Measurements from ENCODE around the gene AGTR1. TPM values are rescaled to one million over a fixed set of nuclear protein-coding genes. Genes with fewer than 3 reads are reported as not detected.

The AGTR1 gene
- polyA plus RNA-seq, 1 experiment, result 0.35 TPM

DNA sequence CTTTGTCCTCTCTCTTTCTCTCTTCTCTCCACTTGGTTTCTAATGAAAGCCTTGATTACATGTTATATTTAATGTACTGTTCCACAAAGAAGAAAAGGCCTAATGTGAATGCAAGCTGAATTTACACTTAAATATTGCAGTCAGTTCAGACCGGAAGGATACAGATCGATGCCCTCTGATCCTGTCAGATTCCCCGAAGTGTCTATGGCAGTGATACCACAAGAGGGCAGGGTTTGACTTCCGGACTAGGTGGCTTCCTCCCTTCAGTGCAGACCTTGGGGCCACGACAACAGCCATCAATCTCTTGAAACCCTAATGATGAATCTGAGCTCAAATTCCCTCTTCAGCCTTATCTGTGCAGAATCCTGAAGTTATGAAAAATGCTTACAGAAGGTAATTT, 29.5 kb downstream of the AGTR1 start:
- POLR2A ChIA-PET, result no interaction called here
- H3K9me3 ChIP-seq (ENCODE audit: control insufficient read depth, insufficient read depth, low read length), result no peaks in the 10 kb centered on the region
- no peak for DNase-seq (ENCODE audit: low read depth, low spot score)

GRCh38 chr3:148728753-148729152, 31.1 kb downstream of the AGTR1 start:
- CTCF ChIA-PET, result no interaction called here
- POLR2A ChIA-PET, result no interaction called here
- Histone ChIP-seq H3K27me3 (ENCODE audit: control insufficient read depth, insufficient read depth, low read length) (no peaks in the 10 kb centered on the region), H3K27ac (ENCODE audit: low read depth, low read length) (no peak overlapping the region), H3K4me3 (ENCODE audit: low read depth, low read length) (no peak overlapping the region), H3K9me3 (ENCODE audit: control insufficient read depth, insufficient read depth, low read length) (no peaks in the 10 kb centered on the region)
- no peak for DNase-seq (ENCODE audit: low read depth, low spot score)
- TF ChIP-seq, protein P1, sequence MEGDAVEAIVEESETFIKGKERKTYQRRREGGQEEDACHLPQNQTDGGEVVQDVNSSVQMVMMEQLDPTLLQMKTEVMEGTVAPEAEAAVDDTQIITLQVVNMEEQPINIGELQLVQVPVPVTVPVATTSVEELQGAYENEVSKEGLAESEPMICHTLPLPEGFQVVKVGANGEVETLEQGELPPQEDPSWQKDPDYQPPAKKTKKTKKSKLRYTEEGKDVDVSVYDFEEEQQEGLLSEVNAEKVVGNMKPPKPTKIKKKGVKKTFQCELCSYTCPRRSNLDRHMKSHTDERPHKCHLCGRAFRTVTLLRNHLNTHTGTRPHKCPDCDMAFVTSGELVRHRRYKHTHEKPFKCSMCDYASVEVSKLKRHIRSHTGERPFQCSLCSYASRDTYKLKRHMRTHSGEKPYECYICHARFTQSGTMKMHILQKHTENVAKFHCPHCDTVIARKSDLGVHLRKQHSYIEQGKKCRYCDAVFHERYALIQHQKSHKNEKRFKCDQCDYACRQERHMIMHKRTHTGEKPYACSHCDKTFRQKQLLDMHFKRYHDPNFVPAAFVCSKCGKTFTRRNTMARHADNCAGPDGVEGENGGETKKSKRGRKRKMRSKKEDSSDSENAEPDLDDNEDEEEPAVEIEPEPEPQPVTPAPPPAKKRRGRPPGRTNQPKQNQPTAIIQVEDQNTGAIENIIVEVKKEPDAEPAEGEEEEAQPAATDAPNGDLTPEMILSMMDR (IDR thresholded peaks at IDR 0.05; ENCODE audit: low read depth, low read length), result no peak

More for the DNA sequence above, 29.5 kb downstream of the AGTR1 start:
- Histone ChIP-seq H3K27me3 (ENCODE audit: control insufficient read depth, insufficient read depth, low read length) (no peaks in the 10 kb centered on the region), H3K4me3 (ENCODE audit: low read depth, low read length) (no peak overlapping the region), H3K27ac (ENCODE audit: low read depth, low read length) (no peak overlapping the region)
- CTCF ChIA-PET, result interaction anchor here (0.5 to 1.9 kb wide), 10 partner anchors 9 to 224 kb away, joined by 3 to 9 read pairs (median 3); no protein-coding TSS in a partner anchor
- TF ChIP-seq, protein P1 (IDR thresholded peaks at IDR 0.05; ENCODE audit: low read depth, low read length), result peak; percentile 26; the same call in 1 of the 2 replicates

DNA sequence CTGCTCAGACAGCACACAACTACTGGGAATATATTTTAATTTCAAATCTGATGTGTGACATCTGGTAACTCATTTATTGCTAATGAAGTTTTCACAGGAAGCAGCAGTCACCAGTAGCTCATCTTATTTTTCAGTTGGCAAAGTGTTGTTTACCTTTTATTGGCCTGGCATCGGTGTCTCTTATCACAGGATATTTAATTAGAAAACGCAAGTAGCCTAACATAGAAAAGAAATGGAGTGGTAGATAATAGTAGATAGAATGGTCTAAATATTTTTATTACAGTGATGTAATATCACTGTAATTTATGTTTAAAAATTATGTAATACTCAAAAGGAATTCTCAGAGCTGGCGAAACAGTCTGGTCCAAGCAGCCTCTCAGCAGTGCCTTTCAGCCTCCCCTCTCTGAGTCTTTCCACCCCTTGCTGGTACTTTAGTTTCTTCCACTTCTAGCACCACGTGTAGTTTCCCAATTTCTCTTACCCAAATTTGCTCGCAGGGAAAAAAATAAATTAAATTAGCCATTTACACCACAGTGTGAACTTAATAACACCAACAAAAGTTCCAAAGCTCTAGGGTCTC, 31.9 kb downstream of the AGTR1 start:
- H3K9me3 ChIP-seq (ENCODE audit: control insufficient read depth, insufficient read depth, low read length), result no peaks in the 10 kb centered on the region
- ChIA-PET CTCF (no interaction called here), POLR2A (no interaction called here)
- H3K27me3 ChIP-seq (ENCODE audit: control insufficient read depth, insufficient read depth, low read length), result no peaks in the 10 kb centered on the region
- TF ChIP-seq, protein P1 (IDR thresholded peaks at IDR 0.05; ENCODE audit: low read depth, low read length), result no peak
- DNase-seq (ENCODE audit: low read depth, low spot score), result no peak
- no peak overlapping the region for H3K4me3 ChIP-seq (ENCODE audit: low read depth, low read length)
- H3K27ac ChIP-seq (ENCODE audit: low read depth, low read length), result no peak overlapping the region

GRCh38 chr3:148730676-148731075, 33.0 kb downstream of the AGTR1 start:
- H3K27ac ChIP-seq (ENCODE audit: low read depth, low read length), result no peak overlapping the region
- H3K27me3 ChIP-seq (ENCODE audit: control insufficient read depth, insufficient read depth, low read length), result no peaks in the 10 kb centered on the region
- CTCF ChIA-PET, result no interaction called here
- TF ChIP-seq, protein P1 (IDR thresholded peaks at IDR 0.05; ENCODE audit: low read depth, low read length), result no peak
- no peaks in the 10 kb centered on the region for H3K9me3 ChIP-seq (ENCODE audit: control insufficient read depth, insufficient read depth, low read length)
- DNase-seq (ENCODE audit: low read depth, low spot score), result no peak
- POLR2A ChIA-PET, result no interaction called here
- H3K4me3 ChIP-seq (ENCODE audit: low read depth, low read length), result no peak overlapping the region

GRCh38 chr3:148735597-148735996, 37.9 kb downstream of the AGTR1 start:
- Histone ChIP-seq H3K9me3 (ENCODE audit: control insufficient read depth, insufficient read depth, low read length) (no peaks in the 10 kb centered on the region), H3K27ac (ENCODE audit: low read depth, low read length) (no peak overlapping the region), H3K27me3 (ENCODE audit: control insufficient read depth, insufficient read depth, low read length) (no peaks in the 10 kb centered on the region), H3K4me3 (ENCODE audit: low read depth, low read length) (no peak overlapping the region)
- TF ChIP-seq, protein P1 (IDR thresholded peaks at IDR 0.05; ENCODE audit: low read depth, low read length), result no peak
- no peak for DNase-seq (ENCODE audit: low read depth, low spot score)
- CTCF ChIA-PET, result interaction anchor here (0.6 to 1.0 kb wide), 2 partner anchors 16 to 631 kb away, joined by 3 to 5 read pairs; no protein-coding TSS in a partner anchor
- POLR2A ChIA-PET, result no interaction called here
